ENCODE measurements around the gene SF1.
A peak's percentile ranks its signal among the peaks of the same experiment; 100 is the strongest.

The SF1 gene

GRCh38 chr11:64769283-64769682 lies 9.1 kb downstream of the SF1 start:
- Histone ChIP-seq H3K56ac (ENCODE audit: low read length) (no peak overlapping the region), H3K18ac (ENCODE audit: low read length) (no peak overlapping the region), H3K27me3 (ENCODE audit: insufficient read depth, low read length, poor library complexity) (no peaks in the 10 kb centered on the region), H2BK5ac (ENCODE audit: low read length) (no peak overlapping the region), H3K79me2 (ENCODE audit: control insufficient read depth, insufficient read depth, low read length) (peaks cover 29% of the 10 kb centered on the region), H3K4ac (ENCODE audit: low read depth, low read length) (no peak overlapping the region), H3K36me3 (ENCODE audit: control insufficient read depth, insufficient read depth, low read length) (peaks cover 60% of the 10 kb centered on the region), H3K9ac (ENCODE audit: low read length) (no peak overlapping the region), H2BK120ac (ENCODE audit: low read depth, low read length) (no peak overlapping the region), H3K4me1 (ENCODE audit: control insufficient read depth, low read depth, low read length) (no peaks in the 10 kb centered on the region), H3K23ac (ENCODE audit: low read length) (no peak overlapping the region), H2AK5ac (ENCODE audit: low read length) (no peak overlapping the region), H2BK15ac (replicated peaks; ENCODE audit: low read depth) (no peak overlapping the region), H3K4me2 (ENCODE audit: low read length) (no peak overlapping the region), H3K27ac (ENCODE audit: low read depth, low read length) (no peak overlapping the region), H3K79me1 (ENCODE audit: low read length) (peaks cover 20% of the 10 kb centered on the region), H4K8ac (ENCODE audit: low read depth, low read length) (no peak overlapping the region), H4K5ac (ENCODE audit: low read length) (no peak overlapping the region), H3K4me3 (ENCODE audit: low read length) (no peak overlapping the region)
- no CpG with 5 or more reads among the region's 6 CpGs for WGBS (ENCODE audit: extremely low coverage, insufficient coverage, low lambda C conversion rate)
- no peak for DNase-seq

DNA sequence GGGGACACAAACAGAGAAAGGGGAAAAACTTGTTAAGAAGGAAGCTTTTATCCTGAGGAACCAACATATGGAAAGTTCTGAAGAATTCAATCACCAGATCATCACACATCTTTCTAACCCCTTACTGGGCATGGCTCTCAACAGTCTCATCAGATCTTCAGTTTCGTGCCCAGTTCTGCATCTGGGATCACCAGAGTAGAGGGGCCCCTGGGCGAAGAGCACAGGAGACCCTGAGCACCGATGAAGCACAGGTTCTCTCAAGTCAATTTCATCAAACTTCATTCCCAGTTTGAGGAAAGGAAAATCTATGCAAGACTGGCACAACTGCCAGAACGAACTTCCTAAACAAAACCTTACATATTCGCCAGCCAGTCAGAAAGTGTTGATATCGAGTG lies 10.0 kb downstream of the SF1 start:
- H2BK120ac ChIP-seq (ENCODE audit: low read depth, low read length): no peak overlapping the region
- H2AK5ac ChIP-seq (ENCODE audit: low read length): no peak overlapping the region
- H3K23ac ChIP-seq (ENCODE audit: low read length): no peak overlapping the region
- no peak overlapping the region for H3K4ac ChIP-seq (ENCODE audit: low read depth, low read length)
- H3K36me3 ChIP-seq (ENCODE audit: control insufficient read depth, insufficient read depth, low read length): peaks cover 58% of the 10 kb centered on the region
- peaks cover 22% of the 10 kb centered on the region for H3K79me2 ChIP-seq (ENCODE audit: control insufficient read depth, insufficient read depth, low read length)
- WGBS (ENCODE audit: extremely low coverage, insufficient coverage, low lambda C conversion rate): no CpG with 5 or more reads among the region's 6 CpGs
- no peaks in the 10 kb centered on the region for H3K4me1 ChIP-seq (ENCODE audit: control insufficient read depth, low read depth, low read length)
- H4K8ac ChIP-seq (ENCODE audit: low read depth, low read length): no peak overlapping the region
- no peak overlapping the region for H3K56ac ChIP-seq (ENCODE audit: low read length)
- no peak overlapping the region for H2BK15ac ChIP-seq (replicated peaks; ENCODE audit: low read depth)
- H4K5ac ChIP-seq (ENCODE audit: low read length): no peak overlapping the region
- H3K9ac ChIP-seq (ENCODE audit: low read length): no peak overlapping the region
- H3K79me1 ChIP-seq (ENCODE audit: low read length): peaks cover 16% of the 10 kb centered on the region
- no peak overlapping the region for H3K18ac ChIP-seq (ENCODE audit: low read length)
- H3K27ac ChIP-seq (ENCODE audit: low read depth, low read length): no peak overlapping the region
- no peak overlapping the region for H2BK5ac ChIP-seq (ENCODE audit: low read length)
- no peaks in the 10 kb centered on the region for H3K27me3 ChIP-seq (ENCODE audit: insufficient read depth, low read length, poor library complexity)
- DNase-seq: no peak
- no peak overlapping the region for H3K4me2 ChIP-seq (ENCODE audit: low read length)
- no peak overlapping the region for H3K4me3 ChIP-seq (ENCODE audit: low read length)

DNA sequence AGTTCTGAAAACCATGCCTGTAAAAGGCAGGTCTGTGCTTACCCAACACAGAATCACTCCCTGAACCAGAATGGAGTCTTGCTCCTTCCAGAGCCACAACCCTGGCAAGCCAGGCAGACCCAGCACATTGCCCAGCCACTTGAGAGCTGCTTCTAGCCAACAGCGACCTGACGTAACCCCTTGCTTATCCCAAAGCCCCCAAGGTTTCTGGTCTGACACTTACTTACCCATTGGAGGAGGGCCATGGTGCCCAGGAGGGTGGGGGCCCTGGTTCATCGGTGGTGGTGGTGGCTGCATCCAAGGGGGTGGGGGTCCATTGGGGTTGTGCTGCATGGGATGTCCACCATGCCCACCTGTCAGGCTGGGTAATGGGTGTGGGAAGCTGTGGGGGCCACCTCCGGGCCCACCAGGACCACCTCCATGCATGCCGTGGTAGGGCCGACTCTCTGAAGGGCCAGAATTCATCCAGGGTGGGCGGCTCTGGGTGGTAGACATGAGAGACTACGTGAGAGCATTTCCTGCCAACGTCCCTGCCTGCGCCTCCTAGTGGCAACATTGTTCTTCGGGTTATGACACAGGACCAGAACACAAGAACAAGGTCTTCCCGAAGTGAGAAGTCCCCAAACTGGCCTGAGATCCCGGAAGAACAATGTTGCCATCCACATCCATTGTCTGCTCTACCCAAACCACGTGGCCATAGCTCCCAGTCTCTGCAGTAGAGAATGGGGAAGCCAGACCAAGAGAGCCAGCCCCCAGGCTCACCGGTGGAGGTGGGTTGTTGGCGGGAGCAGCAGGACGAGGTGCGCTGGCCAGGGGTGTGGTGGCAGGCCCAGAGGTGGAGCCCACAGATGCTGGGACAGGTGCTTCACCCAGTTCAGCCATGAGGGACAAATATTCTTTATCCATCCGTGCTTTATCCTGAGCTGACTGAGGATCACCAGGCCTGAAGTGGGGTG lies 10.7 kb downstream of the SF1 start:
- Histone ChIP-seq H3K23ac (ENCODE audit: low read length) (no peak overlapping the region), H3K36me3 (ENCODE audit: control insufficient read depth, insufficient read depth, low read length) (peaks cover 56% of the 10 kb centered on the region), H2BK120ac (ENCODE audit: low read depth, low read length) (no peak overlapping the region), H3K4me3 (ENCODE audit: low read length) (no peak overlapping the region), H4K8ac (ENCODE audit: low read depth, low read length) (no peak overlapping the region), H4K5ac (ENCODE audit: low read length) (no peak overlapping the region), H3K18ac (ENCODE audit: low read length) (no peak overlapping the region), H3K4me1 (ENCODE audit: control insufficient read depth, low read depth, low read length) (no peaks in the 10 kb centered on the region), H3K27ac (ENCODE audit: low read depth, low read length) (no peak overlapping the region), H3K4me2 (ENCODE audit: low read length) (no peak overlapping the region), H3K79me2 (ENCODE audit: control insufficient read depth, insufficient read depth, low read length) (peaks cover 16% of the 10 kb centered on the region), H3K9ac (ENCODE audit: low read length) (no peak overlapping the region), H2BK15ac (replicated peaks; ENCODE audit: low read depth) (no peak overlapping the region), H3K56ac (ENCODE audit: low read length) (no peak overlapping the region), H3K79me1 (ENCODE audit: low read length) (peaks cover 13% of the 10 kb centered on the region), H2BK5ac (ENCODE audit: low read length) (no peak overlapping the region), H3K4ac (ENCODE audit: low read depth, low read length) (no peak overlapping the region), H3K27me3 (ENCODE audit: insufficient read depth, low read length, poor library complexity) (no peaks in the 10 kb centered on the region), H2AK5ac (ENCODE audit: low read length) (no peak overlapping the region)
- no CpG with 5 or more reads among the region's 19 CpGs for WGBS (ENCODE audit: extremely low coverage, insufficient coverage, low lambda C conversion rate)
- peak; percentile 92 for DNase-seq

DNA sequence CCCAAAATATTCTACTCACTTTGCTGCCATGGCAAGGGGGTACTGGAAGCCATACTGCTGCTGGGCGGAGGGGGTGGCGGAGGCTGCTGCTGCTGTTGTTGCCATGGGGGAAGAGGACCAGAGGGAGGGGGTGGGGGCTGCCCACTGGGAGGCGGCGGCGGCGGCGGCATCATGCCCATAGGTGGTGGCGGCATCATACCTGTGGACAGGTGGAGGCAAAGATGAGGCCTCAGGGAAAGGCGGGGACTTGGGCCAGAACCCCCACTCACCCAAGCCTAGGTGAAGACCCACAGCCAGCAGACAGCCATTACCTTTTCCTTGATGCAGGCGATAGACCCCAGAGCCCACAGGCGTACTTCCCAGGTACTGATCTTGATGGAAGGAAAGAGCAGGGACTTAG lies 11.5 kb downstream of the SF1 start:
- Histone ChIP-seq H3K4me3 (ENCODE audit: low read length) (no peak overlapping the region), H3K18ac (ENCODE audit: low read length) (no peak overlapping the region), H3K9ac (ENCODE audit: low read length) (no peak overlapping the region), H3K27me3 (ENCODE audit: insufficient read depth, low read length, poor library complexity) (no peaks in the 10 kb centered on the region), H3K4ac (ENCODE audit: low read depth, low read length) (no peak overlapping the region), H3K23ac (ENCODE audit: low read length) (no peak overlapping the region), H3K36me3 (ENCODE audit: control insufficient read depth, insufficient read depth, low read length) (peaks cover 55% of the 10 kb centered on the region), H3K79me2 (ENCODE audit: control insufficient read depth, insufficient read depth, low read length) (peaks cover 15% of the 10 kb centered on the region), H2AK5ac (ENCODE audit: low read length) (no peak overlapping the region), H3K4me1 (ENCODE audit: control insufficient read depth, low read depth, low read length) (no peaks in the 10 kb centered on the region), H2BK120ac (ENCODE audit: low read depth, low read length) (no peak overlapping the region), H3K56ac (ENCODE audit: low read length) (no peak overlapping the region), H3K27ac (ENCODE audit: low read depth, low read length) (no peak overlapping the region), H3K4me2 (ENCODE audit: low read length) (no peak overlapping the region), H4K8ac (ENCODE audit: low read depth, low read length) (no peak overlapping the region), H2BK15ac (replicated peaks; ENCODE audit: low read depth) (no peak overlapping the region), H4K5ac (ENCODE audit: low read length) (no peak overlapping the region), H3K79me1 (ENCODE audit: low read length) (peaks cover 12% of the 10 kb centered on the region), H2BK5ac (ENCODE audit: low read length) (no peak overlapping the region)
- DNase-seq: no peak
- WGBS (ENCODE audit: extremely low coverage, insufficient coverage, low lambda C conversion rate): no CpG with 5 or more reads among the region's 11 CpGs

DNA sequence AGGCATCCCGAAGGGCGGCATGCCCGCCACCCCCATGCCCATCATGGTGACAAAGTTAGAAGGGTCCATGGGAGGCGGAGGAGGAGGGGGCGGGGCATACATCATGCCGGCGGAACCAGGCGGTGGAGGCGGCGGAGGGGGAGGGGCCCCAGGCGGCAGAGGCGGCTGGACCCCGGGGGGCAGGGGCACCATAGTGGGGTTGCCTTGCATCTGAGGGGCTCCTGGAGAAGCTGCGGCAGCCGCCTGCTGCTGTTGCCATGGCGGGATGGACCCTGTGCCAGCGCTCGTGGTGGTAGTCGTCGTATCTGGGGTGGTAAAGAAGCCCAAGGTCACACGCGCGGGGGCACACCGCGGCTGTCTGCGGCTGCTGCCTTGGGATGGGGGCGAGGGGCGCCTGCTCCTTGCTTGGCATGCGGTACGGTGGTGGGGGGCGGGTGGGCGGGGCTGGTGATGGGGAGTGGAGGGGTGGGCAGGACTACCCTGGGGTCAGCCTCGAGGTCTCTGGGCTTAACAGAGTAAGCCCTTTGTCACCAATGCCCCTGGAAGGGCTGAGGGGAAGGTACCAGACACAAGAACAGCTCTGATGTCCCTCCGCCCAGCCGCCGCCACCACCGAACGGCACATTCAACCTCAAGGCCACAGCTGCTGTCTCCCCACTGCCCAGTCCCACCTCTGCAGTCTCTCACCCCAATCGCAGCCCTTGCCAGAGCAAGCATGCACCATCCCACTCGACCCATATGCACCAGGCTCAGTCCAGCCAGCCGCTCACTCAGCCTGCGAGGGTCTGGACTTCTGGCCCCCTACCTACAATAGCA lies 12.3 kb downstream of the SF1 start:
- H3K79me2 ChIP-seq (ENCODE audit: control insufficient read depth, insufficient read depth, low read length): peaks cover 12% of the 10 kb centered on the region
- H3K23ac ChIP-seq (ENCODE audit: low read length): no peak overlapping the region
- H3K27ac ChIP-seq (ENCODE audit: low read depth, low read length): no peak overlapping the region
- no peak overlapping the region for H3K4ac ChIP-seq (ENCODE audit: low read depth, low read length)
- no peak overlapping the region for H3K56ac ChIP-seq (ENCODE audit: low read length)
- H3K36me3 ChIP-seq (ENCODE audit: control insufficient read depth, insufficient read depth, low read length): peaks cover 52% of the 10 kb centered on the region
- H2BK120ac ChIP-seq (ENCODE audit: low read depth, low read length): no peak overlapping the region
- no peak overlapping the region for H3K9ac ChIP-seq (ENCODE audit: low read length)
- H3K27me3 ChIP-seq (ENCODE audit: insufficient read depth, low read length, poor library complexity): no peaks in the 10 kb centered on the region
- DNase-seq: no peak
- no peak overlapping the region for H3K18ac ChIP-seq (ENCODE audit: low read length)
- WGBS (ENCODE audit: extremely low coverage, insufficient coverage, low lambda C conversion rate): no CpG with 5 or more reads among the region's 42 CpGs
- peaks cover 10% of the 10 kb centered on the region for H3K79me1 ChIP-seq (ENCODE audit: low read length)
- H3K4me1 ChIP-seq (ENCODE audit: control insufficient read depth, low read depth, low read length): no peaks in the 10 kb centered on the region
- no peak overlapping the region for H3K4me3 ChIP-seq (ENCODE audit: low read length)
- no peak overlapping the region for H4K5ac ChIP-seq (ENCODE audit: low read length)
- no peak overlapping the region for H3K4me2 ChIP-seq (ENCODE audit: low read length)
- H4K8ac ChIP-seq (ENCODE audit: low read depth, low read length): no peak overlapping the region
- no peak overlapping the region for H2BK5ac ChIP-seq (ENCODE audit: low read length)
- H2AK5ac ChIP-seq (ENCODE audit: low read length): no peak overlapping the region
- no peak overlapping the region for H2BK15ac ChIP-seq (replicated peaks; ENCODE audit: low read depth)

All from mesendoderm (in vitro differentiated cells).